SH-SY5Y (cell line): ENCODE measurements around the gene CENPW.

ENCODE experiments used
- GATA2 ChIP-seq: IDR thresholded peaks from 2 replicates; pipeline ENCODE4 v1.6.1; 2011; ENCODE audit warnings: mild to moderate bottlenecking, low read depth, low read length
- GATA3 ChIP-seq: IDR thresholded peaks from 2 replicates; pipeline ENCODE4 v1.6.1; 2011; ENCODE audit warnings: low read depth, mild to moderate bottlenecking, low read length, moderate library complexity

Gene CENPW

DNA sequence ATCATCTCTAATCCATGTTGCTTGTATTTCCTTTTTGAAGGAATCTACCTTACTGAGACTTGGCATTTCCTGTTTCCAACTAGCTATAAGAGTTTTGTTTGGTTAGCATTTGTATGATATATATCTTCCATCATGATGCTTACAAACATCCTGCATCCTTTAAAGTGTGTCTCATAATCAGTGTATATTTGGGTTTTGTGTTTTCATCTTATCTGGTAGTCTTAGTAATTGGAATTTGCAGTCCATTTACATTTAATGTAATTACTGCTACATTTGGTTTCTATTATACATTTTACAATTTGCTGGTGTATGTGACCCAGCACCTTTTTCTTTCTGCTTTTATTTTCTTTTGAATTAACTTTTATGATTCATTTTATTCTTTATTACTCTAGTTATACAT lies 12.6 kb downstream of the CENPW start:
- TF ChIP-seq GATA3 (no peak), GATA2 (no peak)

DNA sequence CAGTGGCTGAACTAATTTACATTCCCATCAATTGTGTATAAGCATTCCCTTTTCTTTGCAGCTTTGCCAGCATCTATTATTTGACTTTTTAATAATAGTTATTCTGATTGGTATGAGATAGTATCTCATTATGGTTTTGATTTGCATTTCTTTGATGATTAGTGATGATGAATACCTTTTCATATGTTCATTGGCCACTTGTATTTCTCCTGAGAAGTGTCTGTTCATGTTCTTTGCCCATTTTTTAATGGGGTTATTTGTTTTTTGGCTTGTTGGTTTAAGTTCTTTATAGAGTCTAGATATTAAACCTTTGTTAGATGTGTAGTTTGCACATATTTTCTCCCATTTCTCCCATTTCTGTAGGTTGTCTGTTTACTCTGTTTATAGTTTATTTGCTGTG lies 16.6 kb downstream of the CENPW start:
- TF ChIP-seq GATA2: no peak
- no peak for TF ChIP-seq GATA3

DNA sequence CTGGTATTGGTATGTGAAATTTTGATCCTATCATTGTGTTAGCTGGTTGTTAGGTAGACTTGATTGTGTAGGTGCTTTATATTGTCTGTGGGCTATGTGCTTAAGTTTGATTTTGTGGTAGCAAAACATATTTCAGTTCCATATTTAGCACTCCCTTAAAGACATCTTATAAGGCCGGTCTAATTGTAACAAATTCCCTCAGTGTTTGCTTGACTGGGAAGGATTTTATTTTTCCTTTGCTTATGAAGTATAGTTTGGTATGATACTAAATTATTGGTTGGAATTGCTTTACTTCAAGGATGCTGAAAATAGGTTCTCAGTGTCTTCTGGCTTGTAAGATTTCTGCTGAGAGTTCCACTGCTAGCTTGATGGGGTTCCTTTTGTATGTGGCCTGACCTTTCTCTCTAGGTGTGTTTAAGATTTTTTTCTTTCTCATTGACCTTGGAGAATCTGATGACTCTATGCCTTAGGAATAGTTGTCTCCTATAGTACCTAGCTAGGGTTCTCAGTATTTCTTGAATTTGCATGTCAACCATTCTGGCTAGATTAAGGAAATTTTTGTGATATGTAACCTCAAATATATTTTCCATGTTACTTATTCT lies 20.1 kb downstream of the CENPW start:
- TF ChIP-seq GATA2 (no peak), GATA3 (no peak)

GRCh38 chr6:126361832-126362440 lies 22.0 kb downstream of the CENPW start:
- TF ChIP-seq GATA3 (no peak), GATA2 (no peak)

GRCh38 chr6:126367849-126368248 lies 27.9 kb downstream of the CENPW start:
- no peak for TF ChIP-seq GATA3
- TF ChIP-seq GATA2: no peak

DNA sequence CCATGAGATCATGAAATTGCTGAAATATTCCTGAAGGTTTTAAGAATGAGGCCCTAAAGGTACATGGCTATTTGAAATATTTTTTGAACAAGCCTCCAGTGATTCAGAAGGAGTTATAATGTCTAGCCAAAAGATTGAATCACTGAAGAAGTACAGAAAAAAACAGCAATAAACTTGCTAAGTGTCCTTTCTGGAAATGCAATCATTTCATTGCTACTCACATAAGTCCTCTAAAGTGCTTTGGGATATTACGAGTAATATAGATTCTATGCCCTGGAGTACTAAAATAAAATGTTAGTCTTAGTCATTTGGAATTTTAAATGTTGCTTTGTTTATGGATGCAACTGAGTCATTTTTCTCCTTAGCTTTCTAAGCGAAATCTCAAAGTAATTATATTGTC lies 32.7 kb downstream of the CENPW start:
- no peak for TF ChIP-seq GATA3
- TF ChIP-seq GATA2: no peak

DNA sequence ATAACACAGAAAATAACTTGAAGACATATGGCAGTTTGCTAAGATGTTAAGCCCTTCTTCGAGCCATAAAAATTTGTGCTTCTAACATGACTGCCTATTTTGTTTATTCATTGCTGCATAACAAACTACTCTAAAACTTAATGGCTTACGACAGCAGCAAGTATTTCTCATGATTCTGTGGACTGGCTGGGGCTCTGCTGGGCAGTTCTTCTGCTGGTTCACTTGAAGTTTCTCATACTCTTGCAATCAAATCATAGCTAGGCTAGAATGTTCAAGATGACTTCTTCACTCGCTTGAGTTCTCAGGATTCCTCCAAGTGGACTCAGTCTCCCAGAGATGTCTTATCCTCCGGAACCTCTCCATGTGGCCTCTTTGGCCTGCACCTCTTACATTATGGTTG lies 33.4 kb downstream of the CENPW start:
- TF ChIP-seq GATA3: no peak
- no peak for TF ChIP-seq GATA2

GRCh38 chr6:126374372-126374771 lies 34.5 kb downstream of the CENPW start:
- TF ChIP-seq GATA3: no peak
- TF ChIP-seq GATA2: no peak

- no peak for TF ChIP-seq GATA3
- no peak for TF ChIP-seq GATA2
These were observed 36.8 kb downstream of the CENPW start for GRCh38 chr6:126376682-126377081.

GRCh38 chr6:126377594-126378153 lies 37.8 kb downstream of the CENPW start:
- TF ChIP-seq GATA2 (no peak), GATA3 (no peak)

DNA sequence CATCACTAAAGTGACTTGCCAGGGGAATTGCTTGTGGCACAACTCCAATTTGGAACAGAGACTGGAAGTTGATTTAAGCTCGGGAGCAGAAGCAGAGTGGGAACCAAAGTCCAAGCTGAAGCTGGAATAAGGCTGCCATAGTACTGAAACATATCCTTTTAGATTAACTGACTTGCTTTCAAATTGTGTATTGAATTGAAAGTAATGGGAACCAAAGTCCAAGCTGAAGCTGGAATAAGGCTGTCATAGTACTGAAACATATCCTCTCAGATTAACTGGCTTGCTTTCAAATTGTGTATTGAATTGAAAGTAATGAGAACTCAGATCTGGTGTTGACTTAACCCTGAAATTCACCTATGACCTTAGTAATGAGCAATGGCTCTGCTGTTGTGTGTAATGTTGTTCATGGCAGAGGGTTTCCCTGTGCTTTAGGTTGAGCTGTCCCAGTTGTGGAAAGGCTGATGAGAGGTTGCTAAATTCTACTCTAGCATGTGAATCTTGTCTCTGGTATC lies 40.2 kb downstream of the CENPW start:
- TF ChIP-seq GATA2 (no peak), GATA3 (no peak)

- TF ChIP-seq GATA2 (no peak), GATA3 (no peak)
These were observed 41.6 kb downstream of the CENPW start for GRCh38 chr6:126381498-126381897.

GRCh38 chr6:126383203-126383602 lies 43.3 kb downstream of the CENPW start:
- TF ChIP-seq GATA3 (no peak), GATA2 (no peak)

DNA sequence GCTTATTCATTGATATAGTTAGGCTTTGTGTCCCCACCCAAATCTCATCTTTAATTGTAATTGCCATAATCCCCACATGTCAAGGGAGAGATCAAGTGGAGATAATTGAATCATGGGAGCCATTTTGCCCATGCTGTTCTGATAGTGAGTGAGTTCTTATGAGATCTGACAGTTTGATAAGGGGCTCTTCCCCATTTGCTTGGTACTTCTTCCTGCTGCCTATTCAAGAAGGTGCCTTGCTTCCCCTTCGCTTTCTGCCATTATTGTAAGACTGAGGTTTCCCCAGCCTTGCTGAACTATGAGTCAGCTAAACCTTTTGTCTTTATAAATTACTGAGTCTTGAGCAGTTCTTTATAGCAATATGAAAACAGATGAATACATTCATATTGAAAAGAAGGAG lies 45.6 kb downstream of the CENPW start:
- no peak for TF ChIP-seq GATA3
- TF ChIP-seq GATA2: no peak

DNA sequence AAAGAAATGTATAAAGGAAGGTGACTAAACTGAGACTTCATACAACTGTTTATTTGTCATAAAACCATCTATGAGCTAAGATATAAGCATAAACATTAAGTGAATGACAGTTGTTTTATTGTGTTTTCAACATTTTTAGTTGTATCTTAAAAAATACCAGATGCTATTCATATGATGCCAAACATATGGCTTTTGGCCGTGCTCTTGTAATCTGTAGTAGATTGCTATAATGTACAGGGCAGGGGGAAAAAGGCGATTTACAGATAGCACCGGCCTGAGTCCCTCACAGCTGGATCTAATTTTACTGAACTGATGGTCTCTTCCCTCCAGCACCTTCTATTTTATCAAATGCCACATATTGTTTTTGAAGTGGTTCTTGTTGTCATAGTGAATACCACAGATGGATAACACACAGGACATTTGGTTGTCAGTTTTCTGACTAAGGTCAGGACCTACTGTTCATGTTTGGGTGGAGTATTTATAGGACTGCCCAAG lies 48.2 kb downstream of the CENPW start:
- TF ChIP-seq GATA3: peak; percentile 96
- peak; percentile 96 for TF ChIP-seq GATA2
